Karpas-422 (cell line): Measurements from ENCODE around the gene TGFB1I1. TPM values are rescaled to one million over a fixed set of nuclear protein-coding genes. Genes with fewer than 3 reads are reported as not detected.

ENCODE experiments used
- DNase-seq: peaks from one replicate; pipeline ENCODE4 v3.0.0-alpha.2; 2015
- H2AFZ ChIP-seq: fragments of 200-600 bp; sonication (generic); 2 replicates; pipeline ENCODE4 v1.6.1; 2014; ENCODE audit warnings: antibody characterized with exemption, low read length, mixed read lengths
- H3K27ac ChIP-seq: fragments of 200-600 bp; sonication (generic); 2 replicates; pipeline ENCODE4 v1.5.1; 2014; ENCODE audit warnings: mild to moderate bottlenecking, low read length, moderate library complexity
- H3K27me3 ChIP-seq: fragments of 200-600 bp; sonication (generic); 2 replicates; pipeline ENCODE4 v1.6.1; 2014; ENCODE audit warnings: low read length, mixed read lengths
- H3K36me3 ChIP-seq: fragments of 200-600 bp; sonication (generic); 2 replicates; pipeline ENCODE4 v1.6.1; 2014; ENCODE audit warnings: low read length, mixed read lengths; ENCODE audit not compliant: insufficient read depth
- H3K4me1 ChIP-seq: fragments of 200-600 bp; sonication (generic); 2 replicates; pipeline ENCODE4 v1.6.1; 2014; ENCODE audit warnings: mild to moderate bottlenecking, low read length, mixed read lengths
- H3K4me2 ChIP-seq: fragments of 200-600 bp; sonication (generic); 2 replicates; pipeline ENCODE4 v1.6.1; 2014; ENCODE audit warnings: low read length, low read depth, mild to moderate bottlenecking; ENCODE audit not compliant: poor library complexity, severe bottlenecking
- H3K4me3 ChIP-seq: fragments of 200-600 bp; sonication (generic); 2 replicates; pipeline ENCODE4 v1.5.1; 2014; ENCODE audit warnings: mild to moderate bottlenecking, antibody characterized with exemption, low read length, mixed read lengths
- H3K79me2 ChIP-seq: fragments of 200-600 bp; sonication (generic); 2 replicates; pipeline ENCODE4 v1.6.1; 2014; ENCODE audit warnings: mild to moderate bottlenecking, low read length, mixed read lengths
- H3K9ac ChIP-seq: fragments of 200-600 bp; sonication (generic); 2 replicates; pipeline ENCODE4 v1.6.0; 2014; ENCODE audit warnings: low read length
- H3K9me2 ChIP-seq: fragments of 200-600 bp; sonication (generic), shearing (Covaris generic); replicated peaks from 2 replicates; pipeline ENCODE4 v1.6.0; 2014; ENCODE audit warnings: mild to moderate bottlenecking, low read length, moderate library complexity; ENCODE audit not compliant: insufficient read depth
- H3K9me3 ChIP-seq: fragments of 300-700, 200-600 bp; sonication (generic); 2 replicates; pipeline ENCODE4 v1.6.1; 2014; ENCODE audit warnings: low read length, mixed read lengths
- H4K20me1 ChIP-seq: fragments of 200-600 bp; sonication (generic); 2 replicates; pipeline ENCODE4 v1.6.1; 2014; ENCODE audit warnings: mild to moderate bottlenecking, antibody characterized with exemption, low read length, low read depth; ENCODE audit not compliant: insufficient read depth
- total RNA-seq: library from RNA; depleted of rRNA; stranded (reverse); fragments of >200 nt; shearing (Covaris generic); gene quantifications from 2 replicates; pipeline ENCODE4 v1.2.3, GENCODE V29; 2014; ENCODE audit warnings: low replicate concordance

Gene TGFB1I1
- total RNA-seq, 1 experiment from 2014 or later = not detected

DNA sequence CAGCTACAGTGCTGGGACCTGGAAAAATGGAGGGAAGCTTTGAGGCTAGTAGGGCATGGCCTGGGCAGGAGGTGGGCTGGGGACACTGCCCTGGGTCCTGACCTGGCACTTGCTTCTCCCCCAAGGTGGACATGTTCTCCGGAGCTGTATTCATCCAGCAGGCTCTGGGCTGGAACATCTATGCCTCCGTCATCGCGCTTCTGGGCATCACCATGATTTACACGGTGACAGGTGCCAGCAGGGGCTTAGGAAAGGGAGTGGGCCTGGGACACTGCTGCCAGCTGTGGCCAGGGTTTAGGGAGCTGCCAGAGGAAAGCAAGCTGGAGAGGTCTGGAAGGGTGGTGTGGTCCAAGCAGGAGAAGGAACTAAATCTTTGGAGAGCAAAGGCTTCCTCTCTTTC lies 14.1 kb downstream of the TGFB1I1 start:
- DNase-seq = no peak
- no peak overlapping the region for H3K4me3 ChIP-seq
- no peaks in the 10 kb centered on the region for H4K20me1 ChIP-seq
- no peak overlapping the region for H3K9ac ChIP-seq
- H3K9me2 ChIP-seq = no peaks in the 10 kb centered on the region
- H3K4me1 ChIP-seq = no peaks in the 10 kb centered on the region
- no peak overlapping the region for H3K27ac ChIP-seq
- no peaks in the 10 kb centered on the region for H3K9me3 ChIP-seq
- no peaks in the 10 kb centered on the region for H3K79me2 ChIP-seq
- H3K4me2 ChIP-seq = no peak overlapping the region
- H2AFZ ChIP-seq = no peak overlapping the region
- no peaks in the 10 kb centered on the region for H3K36me3 ChIP-seq
- H3K27me3 ChIP-seq = no peaks in the 10 kb centered on the region

GRCh38 chr16:31487071-31487719 lies 15.2 kb downstream of the TGFB1I1 start:
- H3K9me3 ChIP-seq = no peaks in the 10 kb centered on the region
- H3K4me1 ChIP-seq = no peaks in the 10 kb centered on the region
- H3K27me3 ChIP-seq = no peaks in the 10 kb centered on the region
- no peaks in the 10 kb centered on the region for H3K79me2 ChIP-seq
- no peaks in the 10 kb centered on the region for H4K20me1 ChIP-seq
- H3K9ac ChIP-seq = no peak overlapping the region
- no peaks in the 10 kb centered on the region for H3K36me3 ChIP-seq
- H3K4me3 ChIP-seq = no peak overlapping the region
- no peak overlapping the region for H2AFZ ChIP-seq
- H3K4me2 ChIP-seq = no peak overlapping the region
- H3K9me2 ChIP-seq = no peaks in the 10 kb centered on the region
- H3K27ac ChIP-seq = no peak overlapping the region
- DNase-seq = no peak

DNA sequence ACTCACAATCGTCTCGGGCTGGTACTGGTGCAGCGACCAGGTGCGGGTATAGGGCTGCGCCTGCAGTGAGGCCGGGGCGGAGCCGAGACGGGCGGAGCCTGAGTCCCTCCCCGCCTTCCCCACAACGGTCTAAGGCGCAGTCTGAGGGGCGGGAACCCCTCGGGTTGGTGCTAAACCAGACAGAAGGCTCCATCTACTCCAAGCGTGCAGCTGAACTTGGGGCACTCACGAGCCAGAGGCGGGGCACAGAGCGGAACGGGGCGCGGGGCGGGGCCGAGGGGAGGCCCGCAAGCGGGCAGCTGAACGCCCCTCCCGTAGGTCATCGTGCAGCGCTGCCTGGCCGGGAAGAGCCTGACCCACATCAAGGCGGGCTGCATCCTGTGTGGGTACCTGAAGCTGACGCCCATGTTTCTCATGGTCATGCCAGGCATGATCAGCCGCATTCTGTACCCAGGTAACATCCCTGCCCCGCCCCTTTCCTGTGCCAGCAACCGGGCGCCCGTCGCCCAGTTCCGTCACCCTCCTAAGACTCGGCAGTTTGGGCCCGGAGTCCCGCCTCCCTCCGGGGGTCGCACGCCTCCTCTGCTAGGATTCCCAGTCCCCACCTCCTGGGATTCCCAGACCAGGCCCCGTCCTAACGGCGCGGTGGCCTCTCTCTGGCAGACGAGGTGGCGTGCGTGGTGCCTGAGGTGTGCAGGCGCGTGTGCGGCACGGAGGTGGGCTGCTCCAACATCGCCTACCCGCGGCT lies 15.9 kb downstream of the TGFB1I1 start:
- no peaks in the 10 kb centered on the region for H3K27me3 ChIP-seq
- no peaks in the 10 kb centered on the region for H3K36me3 ChIP-seq
- no peak for DNase-seq
- no peaks in the 10 kb centered on the region for H4K20me1 ChIP-seq
- no peaks in the 10 kb centered on the region for H3K4me1 ChIP-seq
- no peak overlapping the region for H2AFZ ChIP-seq
- H3K27ac ChIP-seq = no peak overlapping the region
- no peaks in the 10 kb centered on the region for H3K79me2 ChIP-seq
- no peak overlapping the region for H3K4me3 ChIP-seq
- no peaks in the 10 kb centered on the region for H3K9me3 ChIP-seq
- no peak overlapping the region for H3K4me2 ChIP-seq
- H3K9ac ChIP-seq = no peak overlapping the region
- no peaks in the 10 kb centered on the region for H3K9me2 ChIP-seq

GRCh38 chr16:31488468-31489297 lies 16.7 kb downstream of the TGFB1I1 start:
- no peak overlapping the region for H3K9ac ChIP-seq
- no peak overlapping the region for H3K4me2 ChIP-seq
- DNase-seq = no peak

DNA sequence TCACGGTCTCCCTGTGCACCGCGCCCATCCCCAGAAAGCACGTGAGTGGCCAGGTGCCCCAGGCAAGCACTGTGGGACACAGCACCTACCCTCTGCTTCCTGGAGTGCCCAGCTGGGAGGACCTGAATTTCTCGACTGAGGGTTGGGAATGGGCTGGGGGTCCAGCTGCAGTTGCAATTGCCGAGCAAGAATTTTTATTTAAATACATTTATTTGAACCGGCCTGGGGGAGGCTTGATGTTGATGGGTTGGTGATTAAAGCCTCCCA lies 17.3 kb downstream of the TGFB1I1 start:
- Histone ChIP-seq H3K4me2 (no peak overlapping the region), H4K20me1 (no peaks in the 10 kb centered on the region), H3K9me3 (no peaks in the 10 kb centered on the region), H3K36me3 (no peaks in the 10 kb centered on the region; the same call in 1 of the 2 replicates), H3K4me1 (no peaks in the 10 kb centered on the region), H3K9me2 (no peaks in the 10 kb centered on the region), H3K79me2 (no peaks in the 10 kb centered on the region), H3K9ac (no peak overlapping the region), H3K27ac (no peak overlapping the region), H3K4me3 (no peak overlapping the region), H3K27me3 (no peaks in the 10 kb centered on the region), H2AFZ (no peak overlapping the region)
- no peak for DNase-seq

More at GRCh38 chr16:31488468-31489297, 16.7 kb downstream of the TGFB1I1 start:
- Histone ChIP-seq H3K9me3 (no peaks in the 10 kb centered on the region), H3K4me1 (no peaks in the 10 kb centered on the region), H3K79me2 (no peaks in the 10 kb centered on the region), H3K27ac (no peak overlapping the region), H4K20me1 (no peaks in the 10 kb centered on the region), H2AFZ (no peak overlapping the region), H3K36me3 (no peaks in the 10 kb centered on the region; the same call in 1 of the 2 replicates), H3K9me2 (no peaks in the 10 kb centered on the region), H3K4me3 (no peak overlapping the region), H3K27me3 (no peaks in the 10 kb centered on the region)

GRCh38 chr16:31489616-31490584 lies 17.9 kb downstream of the TGFB1I1 start:
- Histone ChIP-seq H3K79me2 (no peaks in the 10 kb centered on the region), H2AFZ (no peak overlapping the region), H3K9ac (no peak overlapping the region), H3K27ac (no peak overlapping the region), H3K36me3 (no peaks in the 10 kb centered on the region; the same call in 1 of the 2 replicates), H3K4me2 (no peak overlapping the region), H3K27me3 (no peaks in the 10 kb centered on the region), H3K4me1 (no peaks in the 10 kb centered on the region), H4K20me1 (no peaks in the 10 kb centered on the region), H3K9me3 (no peaks in the 10 kb centered on the region), H3K9me2 (no peaks in the 10 kb centered on the region), H3K4me3 (no peak overlapping the region)
- DNase-seq = no peak

DNA sequence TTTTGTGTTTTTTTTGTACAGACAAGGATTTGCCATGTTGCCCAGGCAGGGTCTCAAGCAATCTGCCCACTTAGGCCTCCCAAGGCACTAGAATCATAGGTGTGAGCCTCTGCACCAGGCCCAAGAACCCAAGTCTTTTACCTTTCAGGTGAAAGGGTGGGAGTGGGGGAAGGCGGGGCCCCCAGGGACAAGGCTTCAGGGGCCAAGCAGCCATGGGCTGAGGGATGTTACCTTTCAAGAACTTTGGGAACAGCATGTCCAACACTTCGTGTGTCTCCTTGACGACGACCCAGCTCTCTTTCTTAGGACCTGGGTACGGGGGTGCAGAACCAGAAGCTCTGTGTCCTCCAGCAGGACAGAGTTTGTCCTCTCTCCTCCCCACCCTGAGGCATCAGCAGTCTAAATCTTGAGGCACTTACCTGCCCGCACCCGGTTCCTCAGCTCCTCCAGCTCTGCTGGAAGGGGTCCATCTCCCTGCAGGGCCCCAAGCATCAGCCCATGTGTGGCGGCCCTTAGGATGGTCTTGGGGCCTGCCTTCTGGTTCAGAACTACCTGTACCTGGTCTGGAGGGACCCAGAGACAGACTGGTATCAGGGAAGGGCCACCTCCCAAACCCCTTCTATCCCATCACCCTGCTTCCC lies 19.9 kb downstream of the TGFB1I1 start:
- Histone ChIP-seq H3K4me3 (no peak overlapping the region), H3K9me3 (no peaks in the 10 kb centered on the region), H3K9me2 (no peaks in the 10 kb centered on the region), H3K9ac (no peak overlapping the region), H4K20me1 (no peaks in the 10 kb centered on the region), H3K4me1 (no peaks in the 10 kb centered on the region), H3K36me3 (no peaks in the 10 kb centered on the region; the same call in 1 of the 2 replicates), H3K27ac (no peak overlapping the region), H2AFZ (no peak overlapping the region), H3K4me2 (no peak overlapping the region), H3K79me2 (no peaks in the 10 kb centered on the region), H3K27me3 (no peaks in the 10 kb centered on the region)
- DNase-seq = no peak
